Measurements from ENCODE around the gene DLGAP5. TPM values are rescaled to one million over a fixed set of nuclear protein-coding genes. Genes with fewer than 3 reads are reported as not detected.
A peak's percentile ranks its signal among the peaks of the same experiment; 100 is the strongest.

DLGAP5 gene
- total and polyA plus RNA-seq, 2 experiments from 2014 or later: 13.5 to 15.5 TPM

- 70 to 78% methylated on average over 4 to 5 of the region's 5 CpGs for WGBS, 2 experiments (ENCODE audit: low coverage in 1 of 2, low lambda C conversion rate in 2 of 2, missing lambda C conversion rate in 2 of 2)
- H3K4me2 ChIP-seq (ENCODE audit: unreplicated experiment): peak overlapping the region; percentile 13
- peak overlapping the region; percentile 90 for H3K9ac ChIP-seq
Observed at GRCh38 chr14:55101698-55102097, 89.7 kb downstream of the DLGAP5 start.

GRCh38 chr14:55099756-55100155 lies 91.6 kb downstream of the DLGAP5 start:
- peak; percentile 43 for DNase-seq
- Histone ChIP-seq H3K36me3 (ENCODE audit: low read depth) (no peaks in the 10 kb centered on the region), H3K4me2 (ENCODE audit: unreplicated experiment) (no peak overlapping the region), H3K9me2 (ENCODE audit: insufficient read depth) (no peaks in the 10 kb centered on the region), H3K9me3 (ENCODE audit: low read depth) (no peaks in the 10 kb centered on the region), H3F3A (ENCODE audit: insufficient read depth) (peaks cover 32% of the 10 kb centered on the region), H3K79me2 (ENCODE audit: insufficient read depth) (no peaks in the 10 kb centered on the region), H4K20me1 (ENCODE audit: insufficient read depth) (no peaks in the 10 kb centered on the region), H3K4me3 (no peak overlapping the region), H2AFZ (peak overlapping the region; percentile 27; the same call in 1 of the 2 replicates), H3K4me1 (ENCODE audit: insufficient read depth) (peaks cover 44% of the 10 kb centered on the region), H3K27me3 (replicated peaks; ENCODE audit: insufficient read depth) (no peaks in the 10 kb centered on the region), H3K9ac (no peak overlapping the region), H3K27ac (no peak overlapping the region)
- WGBS, 2 experiments (ENCODE audit: low coverage in 1 of 2, low lambda C conversion rate in 2 of 2, missing lambda C conversion rate in 2 of 2): 28 to 34% methylated on average over 2 of the region's 2 CpGs
- in situ Hi-C loops (cut with MboI): no loop called here
- TF ChIP-seq EZH2 (IDR thresholded peaks at IDR 0.05; ENCODE audit: insufficient read depth, poor library complexity, severe bottlenecking) (no peak), EZH2phosphoT487 (IDR thresholded peaks at IDR 0.05; ENCODE audit: insufficient read depth, low read depth) (no peak)

More at GRCh38 chr14:55101698-55102097, 89.7 kb downstream of the DLGAP5 start:
- DNase-seq: no peak
- no peaks in the 10 kb centered on the region for H3K9me2 ChIP-seq (ENCODE audit: insufficient read depth)
- H4K20me1 ChIP-seq (ENCODE audit: insufficient read depth): no peaks in the 10 kb centered on the region
- peak overlapping the region; percentile 100 for H3K27ac ChIP-seq
- TF ChIP-seq EZH2 (IDR thresholded peaks at IDR 0.05; ENCODE audit: insufficient read depth, poor library complexity, severe bottlenecking) (no peak), EZH2phosphoT487 (IDR thresholded peaks at IDR 0.05; ENCODE audit: insufficient read depth, low read depth) (no peak)
- H3F3A ChIP-seq (ENCODE audit: insufficient read depth): peaks cover 29% of the 10 kb centered on the region
- no peaks in the 10 kb centered on the region for H3K79me2 ChIP-seq (ENCODE audit: insufficient read depth)
- no peak overlapping the region for H3K4me3 ChIP-seq
- no peaks in the 10 kb centered on the region for H3K27me3 ChIP-seq (replicated peaks; ENCODE audit: insufficient read depth)
- H3K4me1 ChIP-seq (ENCODE audit: insufficient read depth): peaks cover 45% of the 10 kb centered on the region
- in situ Hi-C loops (cut with MboI): no loop called here
- no peaks in the 10 kb centered on the region for H3K9me3 ChIP-seq (ENCODE audit: low read depth)
- no peak overlapping the region for H2AFZ ChIP-seq
- no peaks in the 10 kb centered on the region for H3K36me3 ChIP-seq (ENCODE audit: low read depth)

- H3K9ac ChIP-seq: no peak overlapping the region
- WGBS, 2 experiments (ENCODE audit: low coverage in 1 of 2, low lambda C conversion rate in 2 of 2, missing lambda C conversion rate in 2 of 2): 100% methylated on average over 1 of the region's 1 CpG
- DNase-seq: no peak
- no peaks in the 10 kb centered on the region for H4K20me1 ChIP-seq (ENCODE audit: insufficient read depth)
- no peaks in the 10 kb centered on the region for H3K27me3 ChIP-seq (replicated peaks; ENCODE audit: insufficient read depth)
- H3K9me2 ChIP-seq (ENCODE audit: insufficient read depth): no peaks in the 10 kb centered on the region
- H3K36me3 ChIP-seq (ENCODE audit: low read depth): no peaks in the 10 kb centered on the region
- H2AFZ ChIP-seq: no peak overlapping the region
- in situ Hi-C loops (cut with MboI): no loop called here
- no peak for TF ChIP-seq EZH2 (IDR thresholded peaks at IDR 0.05; ENCODE audit: insufficient read depth, poor library complexity, severe bottlenecking)
- TF ChIP-seq EZH2phosphoT487 (IDR thresholded peaks at IDR 0.05; ENCODE audit: insufficient read depth, low read depth): no peak
- H3F3A ChIP-seq (ENCODE audit: insufficient read depth): peaks cover 19% of the 10 kb centered on the region
- no peak overlapping the region for H3K4me3 ChIP-seq
- no peak overlapping the region for H3K4me2 ChIP-seq (ENCODE audit: unreplicated experiment)
- H3K79me2 ChIP-seq (ENCODE audit: insufficient read depth): no peaks in the 10 kb centered on the region
- H3K9me3 ChIP-seq (ENCODE audit: low read depth): no peaks in the 10 kb centered on the region
- peaks cover 34% of the 10 kb centered on the region for H3K4me1 ChIP-seq (ENCODE audit: insufficient read depth)
- no peak overlapping the region for H3K27ac ChIP-seq
Observed at GRCh38 chr14:55098561-55098898, 92.9 kb downstream of the DLGAP5 start.

Other genes starting within 250 kb of the DLGAP5 start
- gene WDHD1, start 164.5 kb downstream of the DLGAP5 start, total RNA-seq (2014; rRNA removed; shearing (Covaris generic)): 6.3 and 9.6 TPM in 2 replicates
- 6.6 and 7.5 TPM in 2 replicates for gene WDHD1, start 164.5 kb downstream of the DLGAP5 start, polyA plus RNA-seq (2016; fragmentation: Nextera tagmentation; extraction: Ambion mirVana)
- gene SOCS4, start 164.3 kb downstream of the DLGAP5 start, total RNA-seq (2014; rRNA removed; shearing (Covaris generic)): 15.7 TPM in 2 replicates
- gene SOCS4, start 164.3 kb downstream of the DLGAP5 start, polyA plus RNA-seq (2016; fragmentation: Nextera tagmentation; extraction: Ambion mirVana): 7.4 and 7.7 TPM in 2 replicates
- gene MAPK1IP1L, start 139.9 kb downstream of the DLGAP5 start, total RNA-seq (2014; rRNA removed; shearing (Covaris generic)): 79.4 and 92.6 TPM in 2 replicates
- 89.0 and 92.5 TPM in 2 replicates for gene MAPK1IP1L, start 139.9 kb downstream of the DLGAP5 start, polyA plus RNA-seq (2016; fragmentation: Nextera tagmentation; extraction: Ambion mirVana)
- 297 and 363 TPM in 2 replicates for gene LGALS3, start 62.3 kb downstream of the DLGAP5 start, total RNA-seq (2014; rRNA removed; shearing (Covaris generic))
- 541 and 553 TPM in 2 replicates for gene LGALS3, start 62.3 kb downstream of the DLGAP5 start, polyA plus RNA-seq (2016; fragmentation: Nextera tagmentation; extraction: Ambion mirVana)
- gene FBXO34, start 79.8 kb upstream of the DLGAP5 start, total RNA-seq (2014; rRNA removed; shearing (Covaris generic)): 8.9 and 10.5 TPM in 2 replicates
- gene FBXO34, start 79.8 kb upstream of the DLGAP5 start, polyA plus RNA-seq (2016; fragmentation: Nextera tagmentation; extraction: Ambion mirVana): 10.2 and 10.9 TPM in 2 replicates
- gene ATG14, start 220.2 kb upstream of the DLGAP5 start, total RNA-seq (2014; rRNA removed; shearing (Covaris generic)): 14.7 and 14.9 TPM in 2 replicates
- 3.8 TPM in 2 replicates for gene ATG14, start 220.2 kb upstream of the DLGAP5 start, polyA plus RNA-seq (2016; fragmentation: Nextera tagmentation; extraction: Ambion mirVana)
- gene TBPL2, start 249.0 kb upstream of the DLGAP5 start, total RNA-seq (2014; rRNA removed; shearing (Covaris generic)): not detected in 2 replicates
- gene TBPL2, start 249.0 kb upstream of the DLGAP5 start, polyA plus RNA-seq (2016; fragmentation: Nextera tagmentation; extraction: Ambion mirVana): not detected in 2 replicates